ENCODE data around the gene TAPBPL.

Gene TAPBPL

GRCh38 chr12:6442836-6443235 is 9.0 kb upstream of the TAPBPL start:
- H3K27me3 ChIP-seq (ENCODE audit: insufficient read depth, low read depth): no peaks in the 10 kb centered on the region
- no peak overlapping the region for H3K4me3 ChIP-seq (IDR thresholded peaks at IDR 0.05; ENCODE audit: insufficient read depth, low read depth, low read length)
- TF ChIP-seq CTCF (conservative IDR thresholded peaks at IDR 0.05; ENCODE audit: low read depth, low read length): no peak
- H3K36me3 ChIP-seq (ENCODE audit: insufficient read depth): no peaks in the 10 kb centered on the region
- H3K79me2 ChIP-seq (ENCODE audit: insufficient read depth, low read depth): no peaks in the 10 kb centered on the region
- peaks cover 60% of the 10 kb centered on the region for H3K4me1 ChIP-seq (ENCODE audit: low read depth, poor library complexity, severe bottlenecking)
- H3K4me2 ChIP-seq: no peak overlapping the region
- no peak overlapping the region for H3K9ac ChIP-seq
- H4K20me1 ChIP-seq (ENCODE audit: insufficient read depth): no peaks in the 10 kb centered on the region
- H3K27ac ChIP-seq: no peak overlapping the region
- H2AFZ ChIP-seq (ENCODE audit: low read depth): no peak overlapping the region

GRCh38 chr12:6443361-6443983 is 8.4 kb upstream of the TAPBPL start:
- Histone ChIP-seq H3K27me3 (ENCODE audit: insufficient read depth, low read depth) (no peaks in the 10 kb centered on the region), H3K79me2 (ENCODE audit: insufficient read depth, low read depth) (no peaks in the 10 kb centered on the region), H3K27ac (no peak overlapping the region), H2AFZ (ENCODE audit: low read depth) (no peak overlapping the region), H3K4me1 (ENCODE audit: low read depth, poor library complexity, severe bottlenecking) (peaks cover 58% of the 10 kb centered on the region), H3K4me2 (no peak overlapping the region), H3K4me3 (IDR thresholded peaks at IDR 0.05; ENCODE audit: insufficient read depth, low read depth, low read length) (no peak overlapping the region), H4K20me1 (ENCODE audit: insufficient read depth) (no peaks in the 10 kb centered on the region), H3K9ac (no peak overlapping the region), H3K36me3 (ENCODE audit: insufficient read depth) (no peaks in the 10 kb centered on the region)
- no peak for TF ChIP-seq CTCF (conservative IDR thresholded peaks at IDR 0.05; ENCODE audit: low read depth, low read length)

- TF ChIP-seq CTCF (conservative IDR thresholded peaks at IDR 0.05; ENCODE audit: low read depth, low read length): no peak
- H4K20me1 ChIP-seq (ENCODE audit: insufficient read depth): no peaks in the 10 kb centered on the region
- H3K4me1 ChIP-seq (ENCODE audit: low read depth, poor library complexity, severe bottlenecking): peaks cover 53% of the 10 kb centered on the region
- H3K9ac ChIP-seq: no peak overlapping the region
- H3K4me3 ChIP-seq (IDR thresholded peaks at IDR 0.05; ENCODE audit: insufficient read depth, low read depth, low read length): no peak overlapping the region
- no peaks in the 10 kb centered on the region for H3K79me2 ChIP-seq (ENCODE audit: insufficient read depth, low read depth)
- H3K36me3 ChIP-seq (ENCODE audit: insufficient read depth): no peaks in the 10 kb centered on the region
- no peak overlapping the region for H2AFZ ChIP-seq (ENCODE audit: low read depth)
- H3K27me3 ChIP-seq (ENCODE audit: insufficient read depth, low read depth): no peaks in the 10 kb centered on the region
- no peak overlapping the region for H3K4me2 ChIP-seq
- H3K27ac ChIP-seq: no peak overlapping the region
These were observed 7.8 kb upstream of the TAPBPL start for GRCh38 chr12:6444031-6444430.

- TF ChIP-seq CTCF (conservative IDR thresholded peaks at IDR 0.05; ENCODE audit: low read depth, low read length): no peak
- Histone ChIP-seq H3K4me3 (IDR thresholded peaks at IDR 0.05; ENCODE audit: insufficient read depth, low read depth, low read length) (no peak within 1 kb of the TSS), H2AFZ (ENCODE audit: low read depth) (no peak within 1 kb of the TSS), H3K27ac (peak within 1 kb of the TSS; percentile 80), H3K4me1 (ENCODE audit: low read depth, poor library complexity, severe bottlenecking) (peaks cover 50% of the 10 kb centered on the region), H4K20me1 (ENCODE audit: insufficient read depth) (no peaks in the 10 kb centered on the region), H3K9ac (peak within 1 kb of the TSS; percentile 22; the same call in 1 of the 2 replicates), H3K36me3 (ENCODE audit: insufficient read depth) (no peaks in the 10 kb centered on the region), H3K4me2 (peak within 1 kb of the TSS; percentile 51; the same call in 1 of the 2 replicates), H3K79me2 (ENCODE audit: insufficient read depth, low read depth) (no peaks in the 10 kb centered on the region), H3K27me3 (ENCODE audit: insufficient read depth, low read depth) (no peaks in the 10 kb centered on the region)
These were observed 6.8 kb upstream of the TAPBPL start, which contains the start of gene CD27 for GRCh38 chr12:6444704-6445688. TSS of gene CD27 (plus strand) at chr12:6444955. CDS start at chr12:6445096, 141 bp downstream.

All from KMS-11 (cell line).